K562 (cell line): ENCODE data around the gene PARD3B. TPM values are rescaled to one million over a fixed set of nuclear protein-coding genes. Genes with fewer than 3 reads are reported as not detected.

ENCODE experiments used
- ATAC-seq: fragments of 200-7000 bp; cut with Tn5 transposase; 3 replicates; pipeline ENCODE4 v1.9.1; 2020; ENCODE audit warnings: moderate library complexity
- BruUV-seq: library from RNA; stranded (reverse); fragments of 400-500 nt; replicated peaks from 2 replicates; lab custom pipeline; 2021; lab: Mats Ljungman, UMichigan
- CTCF ChIA-PET: fragments of 300-600 bp; formaldehyde crosslinking; extraction: SDS; loops from one replicate; lab custom pipeline; 2021; ENCODE audit warnings: low intra/inter-chr PET ratio; lab: Yijun Ruan, JAX
- POLR2A ChIA-PET: fragments of 300-600, 350-650 bp; sonication (Branson Sonifier 250); formaldehyde crosslinking; extraction: SDS; loops from one replicate; lab custom pipeline; 2021; ENCODE audit warnings: antibody characterized with exemption, inconsistent platforms; lab: Yijun Ruan, JAX
- DNase-seq, 4 experiments: peaks; one replicate each; pipeline versions ENCODE4 v3.0.0 to v3.0.0-alpha.2; 2011 to 2018; ENCODE audit warnings: low spot score in 3 of 4, mixed read lengths in 3 of 4; ENCODE audit errors: extremely low read depth in 1 of 4
- FAIRE-seq: peaks from 2 replicates; lab custom pipeline; 2011; peaks lifted over from hg19 to GRCh38; lab: Jason Lieb, UNC
- H2AFZ ChIP-seq: 2 replicates; pipeline ENCODE4 v1.6.0; 2011; ENCODE audit warnings: low read depth, low read length, control low read depth, inconsistent platforms
- H3K27ac ChIP-seq: fragments of 200-600 bp; 3 replicates; pipeline ENCODE4 v1.8.0; 2011; ENCODE audit warnings: low read depth, mild to moderate bottlenecking, control low read depth, inconsistent platforms, low read length, moderate library complexity, mixed read lengths; ENCODE audit errors: extremely low read depth
- H3K27me3 ChIP-seq, 2 experiments: fragments of 300-600 bp in 1 of 2; 2 replicates in 1 of 2; 3 replicates in 1 of 2; pipeline versions ENCODE4 v1.6.0 to v1.8.0; 2011; ENCODE audit warnings: inconsistent platforms in 2 of 2, low read length in 2 of 2, mild to moderate bottlenecking in 1 of 2, mixed read lengths in 1 of 2, moderate library complexity in 1 of 2; ENCODE audit not compliant: control insufficient read depth in 2 of 2, insufficient read depth in 2 of 2
- H3K36me3 ChIP-seq: fragments of 300-600 bp; 3 replicates; pipeline ENCODE4 v1.8.0; 2011; ENCODE audit warnings: mild to moderate bottlenecking, low read length, inconsistent platforms; ENCODE audit not compliant: control insufficient read depth, insufficient read depth
- H3K4me1 ChIP-seq, 2 experiments: fragments of 200-600 bp in 1 of 2; replicated peaks in 1 of 2; 2 replicates in 1 of 2; 3 replicates in 1 of 2; pipeline versions ENCODE4 v1.5.1 to v1.8.0; 2011; ENCODE audit warnings: inconsistent platforms in 2 of 2, low read length in 2 of 2, mild to moderate bottlenecking in 1 of 2, mixed read lengths in 1 of 2, moderate library complexity in 1 of 2; ENCODE audit not compliant: control insufficient read depth in 2 of 2, insufficient read depth in 2 of 2
- H3K4me2 ChIP-seq: 2 replicates; pipeline ENCODE4 v1.6.1; 2011; ENCODE audit warnings: low read length, control low read depth, inconsistent platforms, mixed read lengths; ENCODE audit not compliant: insufficient read depth
- H3K4me3 ChIP-seq: fragments of 200-600 bp; sonication (generic), shearing (Covaris generic); 2 replicates; pipeline ENCODE4 v1.5.1; 2016; ENCODE audit warnings: control low read depth, inconsistent platforms
- H3K79me2 ChIP-seq: fragments of 200-600 bp; 3 replicates; pipeline ENCODE4 v1.8.0; 2011; ENCODE audit warnings: low read length, inconsistent platforms; ENCODE audit not compliant: control insufficient read depth, insufficient read depth
- H3K9ac ChIP-seq, 2 experiments: 2 replicates each; pipeline versions ENCODE4 v1.6.0 to v1.6.1; 2011; ENCODE audit warnings: low read depth in 2 of 2, low read length in 2 of 2, control low read depth in 1 of 2, inconsistent platforms in 1 of 2, mild to moderate bottlenecking in 1 of 2, mixed read lengths in 1 of 2; ENCODE audit not compliant: insufficient read depth in 1 of 2
- H3K9me1 ChIP-seq: one replicate; pipeline ENCODE4 v1.6.0; 2011; ENCODE audit warnings: inconsistent platforms, mild to moderate bottlenecking, low read length, moderate library complexity; ENCODE audit not compliant: control insufficient read depth, insufficient read depth
- H3K9me3 ChIP-seq: replicated peaks from 2 replicates; pipeline ENCODE4 v1.5.1; 2011; ENCODE audit warnings: low read depth, low read length, inconsistent platforms; ENCODE audit not compliant: control insufficient read depth, insufficient read depth
- H4K20me1 ChIP-seq: replicated peaks from 2 replicates; pipeline ENCODE4 v1.6.1; 2011; ENCODE audit warnings: low read length, inconsistent platforms, mixed read lengths; ENCODE audit not compliant: control insufficient read depth, insufficient read depth
- BHLHE40 ChIP-seq: IDR thresholded peaks from 2 replicates; pipeline ENCODE4 v1.6.1; 2011; ENCODE audit warnings: low read length, improper control_type of control experiment
- DACH1 ChIP-seq: fragments of 450-650 bp; IDR thresholded peaks from 2 replicates; pipeline ENCODE4 v1.6.1; 2018; ENCODE audit not compliant: partially characterized antibody
- EGR1 ChIP-seq: fragments of 450-650 bp; conservative IDR thresholded peaks from 2 replicates; pipeline ENCODE4 v1.6.1; 2017; ENCODE audit warnings: mild to moderate bottlenecking
- ETV6 ChIP-seq, 3 experiments: fragments of 150-350 bp in 1 of 3; sonication (generic) in 1 of 3; formaldehyde crosslinking in 1 of 3; IDR thresholded peaks; 2 replicates each; pipeline versions ENCODE4 v1.6.1 to v1.8.0; 2014 to 2022; ENCODE audit warnings: borderline replicate concordance in 2 of 3, low read depth in 2 of 3, antibody characterized with exemption in 1 of 3, low read length in 1 of 3, mild to moderate bottlenecking in 1 of 3, missing genetic modification reagents in 1 of 3
- HNRNPK ChIP-seq: fragments of 200-400 bp; formaldehyde crosslinking; IDR thresholded peaks from one replicate; pipeline ENCODE4 v1.6.1; 2018; ENCODE audit warnings: mild to moderate bottlenecking, low read depth, low read length; ENCODE audit not compliant: poor library complexity, severe bottlenecking
- LEF1 ChIP-seq: fragments of 450-650 bp; IDR thresholded peaks from 2 replicates; pipeline ENCODE4 v1.6.1; 2016; ENCODE audit warnings: mild to moderate bottlenecking
- MBD2 ChIP-seq: sonication (generic); IDR thresholded peaks from 2 replicates; pipeline ENCODE4 v1.6.1; 2016; ENCODE audit warnings: low read depth, borderline replicate concordance
- NFXL1 ChIP-seq: fragments of 450-650 bp; formaldehyde crosslinking; IDR thresholded peaks from 2 replicates; pipeline ENCODE4 v1.4.0; 2021; ENCODE audit warnings: mild to moderate bottlenecking
- PPARD ChIP-seq: fragments of 250-450 bp; sonication (Bioruptor Pico); IDR thresholded peaks from 2 replicates; pipeline ENCODE4 v1.8.0; 2022; ENCODE audit warnings: inconsistent platforms, mild to moderate bottlenecking, moderate library complexity
- PRMT5 ChIP-seq: sonication (generic); formaldehyde crosslinking; IDR thresholded peaks from 2 replicates; pipeline ENCODE4 v1.5.0; 2020; ENCODE audit warnings: missing genetic modification reagents
- RBM39 ChIP-seq: fragments of 200-400 bp; formaldehyde crosslinking; optimal IDR thresholded peaks from 2 replicates; pipeline ENCODE3; 2018; ENCODE audit warnings: low read depth, low read length
- SAFB ChIP-seq: fragments of 200-400 bp; formaldehyde crosslinking; IDR thresholded peaks from 2 replicates; pipeline ENCODE4 v1.6.1; 2017; ENCODE audit warnings: low read depth, low read length, borderline replicate concordance
- SAP30 ChIP-seq: fragments of 200-600 bp; sonication (generic); IDR thresholded peaks from 2 replicates; pipeline ENCODE4 v1.6.1; 2012; ENCODE audit warnings: borderline replicate concordance, low read depth, mild to moderate bottlenecking, moderate library complexity, low read length, control low read depth, inconsistent platforms; ENCODE audit not compliant: insufficient read depth, poor library complexity, severe bottlenecking
- TEAD1 ChIP-seq, 2 experiments: fragments of 450-650 bp in 1 of 2; sonication (generic) in 1 of 2; formaldehyde crosslinking; IDR thresholded peaks; 2 replicates each; pipeline versions ENCODE4 v1.4.0 to v1.8.0; 2020 to 2022; ENCODE audit warnings: mild to moderate bottlenecking in 2 of 2, missing genetic modification reagents in 1 of 2
- ZFX ChIP-seq: sonication (generic); formaldehyde crosslinking; IDR thresholded peaks from 2 replicates; pipeline ENCODE4 v1.8.0; 2022; ENCODE audit warnings: mild to moderate bottlenecking, missing genetic modification reagents, moderate library complexity
- ZNF124 ChIP-seq: sonication (generic); formaldehyde crosslinking; IDR thresholded peaks from 2 replicates; pipeline ENCODE4 v1.8.1; 2022; ENCODE audit warnings: missing genetic modification reagents
- ZNF133 ChIP-seq: fragments of 250-450 bp; sonication (Bioruptor Pico); IDR thresholded peaks from 2 replicates; pipeline ENCODE4 v1.4.0; 2020; ENCODE audit warnings: mild to moderate bottlenecking
- ZNF445 ChIP-seq: fragments of 250-450 bp; sonication (Bioruptor Pico); IDR thresholded peaks from 2 replicates; pipeline ENCODE4 v1.4.0; 2020; ENCODE audit warnings: low read depth, mild to moderate bottlenecking, moderate library complexity
- WGBS: fragments of 100-300 bp; shearing (Covaris generic); methylation state at CpG from one replicate; pipeline ENCODE4 v1.1.6; 2016; ENCODE audit warnings: low coverage, mixed read lengths; ENCODE audit not compliant: insufficient coverage; ENCODE audit errors: missing lambda C conversion rate; 5-methylcytosine and 5-hydroxymethylcytosine counted together
- in situ Hi-C: fragments of 300-500 bp; cut with MboI; formaldehyde crosslinking; loops from 4 replicates; pipeline ENCODE4 v1.15.0; 2018; ENCODE audit warnings: inconsistent platforms, mixed read lengths
- intact Hi-C: fragments of 100-400 bp; cut with micrococcal nuclease; formaldehyde crosslinking; loops from 2 replicates; pipeline ENCODE4 v1.14.2; 2022
- polyA plus RNA-seq, 8 experiments: library from polyadenylated mRNA; depleted of rRNA in 4 of 8; stranded (reverse) in 5 of 8; unstranded in 3 of 8; fragments of >200 nt; fragmentation: Nextera tagmentation in 2 of 8; fragmentation: Illumina TruSeq in 1 of 8; extraction: Ambion mirVana in 2 of 8; extraction: Trizol in 1 of 8; gene quantifications; 2 replicates each; pipeline versions ENCODE4 v1.2.1 to v1.2.3, GENCODE V29; 2011 to 2014; ENCODE audit warnings: inconsistent platforms in 1 of 8, missing spikeins in 1 of 8
- total RNA-seq, 7 experiments: library from RNA; depleted of rRNA in 6 of 7; stranded (reverse); fragments of >200 nt in 6 of 7; fragmentation: Illumina TruSeq in 2 of 7; extraction: Trizol in 2 of 7; gene quantifications; 2 replicates each; pipeline versions ENCODE4 v1.2.1 to v1.2.3, GENCODE V29; 2011 to 2021; ENCODE audit warnings: low replicate concordance in 1 of 7
- TF ChIP-seq, protein P1 (sequence below), 2 experiments: IDR thresholded peaks; 2 replicates each; pipeline ENCODE4 v1.6.1; 2012; ENCODE audit warnings: improper control_type of control experiment in 2 of 2, low read depth in 2 of 2, low read length in 2 of 2, borderline replicate concordance in 1 of 2
- TF ChIP-seq, protein P2 (sequence below): fragments of 450-650 bp; formaldehyde crosslinking; IDR thresholded peaks from 2 replicates; pipeline ENCODE4 v1.4.0; 2020; ENCODE audit warnings: mild to moderate bottlenecking

PARD3B gene
- total and polyA plus RNA-seq, 9 of the 15 experiments (the other 6 are each of a cell fraction or from before 2014, with no cell fraction given) = 0.15 to 3.0 (median 1.1) TPM

DNA sequence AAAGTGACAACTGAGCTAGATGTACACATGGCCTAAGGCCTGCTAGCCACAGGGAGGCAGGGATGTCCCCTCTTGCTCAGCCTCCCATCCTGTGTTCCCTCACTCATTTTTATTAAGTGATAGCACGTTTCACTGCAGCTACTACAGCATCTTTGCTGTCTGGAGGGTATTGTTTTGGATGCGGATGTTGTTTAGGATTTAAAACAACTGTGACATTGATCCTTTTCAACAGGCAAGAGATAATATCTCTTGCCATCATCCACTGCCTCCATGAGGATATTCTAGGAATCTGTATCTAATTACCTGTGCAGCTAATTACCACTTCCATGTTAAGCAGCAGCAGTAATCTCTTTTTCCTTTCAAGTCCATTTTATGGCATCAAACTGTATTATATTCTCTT lies 345.4 kb downstream of the PARD3B start (continued):
- TF ChIP-seq ETV6 (IDR thresholded peaks at IDR 0.05; ENCODE audit: borderline replicate concordance in 1 of 2, low read depth in 2 of 2, low read length in 1 of 2) = no peak
- TF ChIP-seq ETV6 (CRISPR knock-in tag; IDR thresholded peaks at IDR 0.05; ENCODE audit: borderline replicate concordance) = no peak
- no peak for TF ChIP-seq ZNF133
- TF ChIP-seq HNRNPK = no peak
- no peak for TF ChIP-seq ZFX (CRISPR knock-in tag)

DNA sequence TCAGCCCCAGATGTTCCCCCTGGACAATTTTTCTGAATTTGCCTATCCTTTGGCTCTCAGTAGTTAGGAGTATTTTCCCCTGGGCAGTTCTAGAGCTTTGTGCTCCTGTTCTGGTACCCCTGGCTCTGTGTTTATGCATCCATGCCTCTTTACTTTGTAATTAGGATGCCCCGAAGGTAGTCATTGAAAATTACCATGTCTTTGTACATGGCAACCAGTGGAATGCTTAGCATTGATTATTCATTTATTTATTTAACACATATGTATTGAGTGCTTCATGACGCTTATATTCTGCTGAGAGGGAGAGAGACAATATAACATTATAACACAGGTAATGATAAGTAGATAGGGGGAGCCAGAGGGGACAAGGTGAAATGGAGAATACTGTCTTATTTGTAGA lies 346.5 kb downstream of the PARD3B start:
- ATAC-seq = no peak
- 8% methylated on average over 2 of the region's 2 CpGs for WGBS
- Histone ChIP-seq H2AFZ (no peak overlapping the region), H4K20me1 (no peaks in the 10 kb centered on the region), H3K4me2 (no peak overlapping the region), H3K4me3 (no peak overlapping the region), H3K36me3 (no peaks in the 10 kb centered on the region), H3K4me1 (no peaks in the 10 kb centered on the region; a peak in 1 of 5 replicates), H3K27ac (no peak overlapping the region), H3K9me3 (no peaks in the 10 kb centered on the region), H3K9ac (no peak overlapping the region), H3K79me2 (no peaks in the 10 kb centered on the region), H3K27me3 (no peaks in the 10 kb centered on the region), H3K9me1 (no peaks in the 10 kb centered on the region)
- intact Hi-C loops = no loop called here
- ChIA-PET POLR2A (no interaction called here), CTCF (no interaction called here)
- FAIRE-seq = no peak
- no TSS peak for BruUV-seq
- in situ Hi-C loops = no loop called here
- no peak for DNase-seq
- TF ChIP-seq SAP30 (no peak), LEF1 (no peak), PRMT5 (CRISPR knock-in tag) (no peak), DACH1 (no peak), PPARD (no peak), RBM39 (no peak), ZNF124 (no peak), SAFB (no peak), MBD2 (no peak), BHLHE40 (no peak), EGR1 (no peak), TEAD1 (CRISPR knock-in tag; IDR thresholded peaks at IDR 0.05) (no peak), ZNF445 (CRISPR knock-in tag) (no peak), NFXL1 (CRISPR knock-in tag) (no peak)
- TF ChIP-seq, protein P1, sequence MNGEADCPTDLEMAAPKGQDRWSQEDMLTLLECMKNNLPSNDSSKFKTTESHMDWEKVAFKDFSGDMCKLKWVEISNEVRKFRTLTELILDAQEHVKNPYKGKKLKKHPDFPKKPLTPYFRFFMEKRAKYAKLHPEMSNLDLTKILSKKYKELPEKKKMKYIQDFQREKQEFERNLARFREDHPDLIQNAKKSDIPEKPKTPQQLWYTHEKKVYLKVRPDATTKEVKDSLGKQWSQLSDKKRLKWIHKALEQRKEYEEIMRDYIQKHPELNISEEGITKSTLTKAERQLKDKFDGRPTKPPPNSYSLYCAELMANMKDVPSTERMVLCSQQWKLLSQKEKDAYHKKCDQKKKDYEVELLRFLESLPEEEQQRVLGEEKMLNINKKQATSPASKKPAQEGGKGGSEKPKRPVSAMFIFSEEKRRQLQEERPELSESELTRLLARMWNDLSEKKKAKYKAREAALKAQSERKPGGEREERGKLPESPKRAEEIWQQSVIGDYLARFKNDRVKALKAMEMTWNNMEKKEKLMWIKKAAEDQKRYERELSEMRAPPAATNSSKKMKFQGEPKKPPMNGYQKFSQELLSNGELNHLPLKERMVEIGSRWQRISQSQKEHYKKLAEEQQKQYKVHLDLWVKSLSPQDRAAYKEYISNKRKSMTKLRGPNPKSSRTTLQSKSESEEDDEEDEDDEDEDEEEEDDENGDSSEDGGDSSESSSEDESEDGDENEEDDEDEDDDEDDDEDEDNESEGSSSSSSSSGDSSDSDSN (IDR thresholded peaks at IDR 0.05; ENCODE audit: borderline replicate concordance in 1 of 2, low read depth in 2 of 2, low read length in 2 of 2) = no peak
- TF ChIP-seq, protein P2, sequence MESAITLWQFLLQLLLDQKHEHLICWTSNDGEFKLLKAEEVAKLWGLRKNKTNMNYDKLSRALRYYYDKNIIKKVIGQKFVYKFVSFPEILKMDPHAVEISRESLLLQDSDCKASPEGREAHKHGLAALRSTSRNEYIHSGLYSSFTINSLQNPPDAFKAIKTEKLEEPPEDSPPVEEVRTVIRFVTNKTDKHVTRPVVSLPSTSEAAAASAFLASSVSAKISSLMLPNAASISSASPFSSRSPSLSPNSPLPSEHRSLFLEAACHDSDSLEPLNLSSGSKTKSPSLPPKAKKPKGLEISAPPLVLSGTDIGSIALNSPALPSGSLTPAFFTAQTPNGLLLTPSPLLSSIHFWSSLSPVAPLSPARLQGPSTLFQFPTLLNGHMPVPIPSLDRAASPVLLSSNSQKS (CRISPR knock-in tag) = no peak
